Measurements from ENCODE around the gene FAM120C. TPM values are rescaled to one million over a fixed set of nuclear protein-coding genes. Genes with fewer than 3 reads are reported as not detected.

FAM120C gene
- total RNA-seq, 1 donor from 2014 or later: 14.0 TPM

DNA sequence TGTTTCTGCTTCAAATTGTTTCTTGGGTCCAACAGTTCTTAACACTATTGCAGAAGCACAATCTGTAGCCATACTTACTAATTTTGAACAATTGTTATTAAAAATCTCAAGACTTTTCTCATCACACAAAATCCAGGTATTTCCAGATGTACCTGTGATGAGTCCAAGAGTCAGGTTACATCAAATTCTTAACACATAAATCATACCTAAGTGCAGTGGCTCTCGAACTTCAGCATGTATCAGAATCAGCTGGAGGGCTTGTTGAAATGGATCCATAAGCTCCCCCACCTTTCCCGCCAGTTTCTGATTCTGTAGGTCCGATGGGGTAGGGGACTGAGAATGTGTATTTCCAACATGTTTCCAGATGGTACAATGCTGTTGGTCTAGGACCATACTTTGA is 10.6 kb downstream of the FAM120C start:
- peaks cover 8% of the 10 kb centered on the region for H3K4me1 Mint-ChIP-seq
- peaks cover 12% of the 10 kb centered on the region for H3K36me3 Mint-ChIP-seq (ENCODE audit: low read depth)
- no peaks in the 10 kb centered on the region for H3K9me3 Mint-ChIP-seq
- H3K27me3 Mint-ChIP-seq (ENCODE audit: low read depth): no peaks in the 10 kb centered on the region
- H3K4me3 Mint-ChIP-seq: no peak overlapping the region
- no peak for TF ChIP-seq CTCF (conservative IDR thresholded peaks at IDR 0.05)
- H3K27ac Mint-ChIP-seq (ENCODE audit: unreplicated experiment): no peak overlapping the region
- DNase-seq (ENCODE audit: low read depth, low spot score): no peak

GRCh38 chrX:54171527-54172250 is 11.4 kb downstream of the FAM120C start:
- TF ChIP-seq CTCF (conservative IDR thresholded peaks at IDR 0.05): no peak
- H3K4me1 Mint-ChIP-seq: no peaks in the 10 kb centered on the region
- no peaks in the 10 kb centered on the region for H3K27me3 Mint-ChIP-seq (ENCODE audit: low read depth)
- H3K4me3 Mint-ChIP-seq: no peak overlapping the region
- DNase-seq (ENCODE audit: low read depth, low spot score): no peak
- no peak overlapping the region for H3K27ac Mint-ChIP-seq (ENCODE audit: unreplicated experiment)
- H3K36me3 Mint-ChIP-seq (ENCODE audit: low read depth): peaks cover 10% of the 10 kb centered on the region
- H3K9me3 Mint-ChIP-seq: peaks cover 3% of the 10 kb centered on the region

GRCh38 chrX:54171091-54171490 is 12.0 kb downstream of the FAM120C start:
- DNase-seq (ENCODE audit: low read depth, low spot score): no peak
- Mint-ChIP-seq H3K27ac (ENCODE audit: unreplicated experiment) (no peak overlapping the region), H3K4me1 (no peaks in the 10 kb centered on the region)

GRCh38 chrX:54166915-54167314 is 16.1 kb downstream of the FAM120C start:
- peaks cover 6% of the 10 kb centered on the region for H3K36me3 Mint-ChIP-seq (ENCODE audit: low read depth)
- no peaks in the 10 kb centered on the region for H3K4me1 Mint-ChIP-seq
- peaks cover 11% of the 10 kb centered on the region for H3K9me3 Mint-ChIP-seq
- no peaks in the 10 kb centered on the region for H3K27me3 Mint-ChIP-seq (ENCODE audit: low read depth)
- no peak for DNase-seq (ENCODE audit: low read depth, low spot score)
- H3K4me3 Mint-ChIP-seq: no peak overlapping the region
- H3K27ac Mint-ChIP-seq (ENCODE audit: unreplicated experiment): no peak overlapping the region
- TF ChIP-seq CTCF (conservative IDR thresholded peaks at IDR 0.05): no peak

More at GRCh38 chrX:54171091-54171490, 12.0 kb downstream of the FAM120C start:
- peaks cover 8% of the 10 kb centered on the region for H3K36me3 Mint-ChIP-seq (ENCODE audit: low read depth)
- no peaks in the 10 kb centered on the region for H3K27me3 Mint-ChIP-seq (ENCODE audit: low read depth)
- no peak overlapping the region for H3K4me3 Mint-ChIP-seq
- peaks cover 3% of the 10 kb centered on the region for H3K9me3 Mint-ChIP-seq
- no peak for TF ChIP-seq CTCF (conservative IDR thresholded peaks at IDR 0.05)

- Mint-ChIP-seq H3K36me3 (ENCODE audit: low read depth) (peaks cover 6% of the 10 kb centered on the region), H3K4me3 (no peak overlapping the region), H3K27me3 (ENCODE audit: low read depth) (no peaks in the 10 kb centered on the region), H3K9me3 (peaks cover 2% of the 10 kb centered on the region), H3K4me1 (no peaks in the 10 kb centered on the region), H3K27ac (ENCODE audit: unreplicated experiment) (no peak overlapping the region)
- DNase-seq (ENCODE audit: low read depth, low spot score): no peak
- TF ChIP-seq CTCF (conservative IDR thresholded peaks at IDR 0.05): no peak
These were observed 25.5 kb downstream of the FAM120C start for GRCh38 chrX:54157561-54157960.
